ENCODE data around the gene PTPN22. TPM values are rescaled to one million over a fixed set of nuclear protein-coding genes. Genes with fewer than 3 reads are reported as not detected.

Gene PTPN22
- total RNA-seq, 1 donor from 2014 or later = 4.1 TPM

DNA sequence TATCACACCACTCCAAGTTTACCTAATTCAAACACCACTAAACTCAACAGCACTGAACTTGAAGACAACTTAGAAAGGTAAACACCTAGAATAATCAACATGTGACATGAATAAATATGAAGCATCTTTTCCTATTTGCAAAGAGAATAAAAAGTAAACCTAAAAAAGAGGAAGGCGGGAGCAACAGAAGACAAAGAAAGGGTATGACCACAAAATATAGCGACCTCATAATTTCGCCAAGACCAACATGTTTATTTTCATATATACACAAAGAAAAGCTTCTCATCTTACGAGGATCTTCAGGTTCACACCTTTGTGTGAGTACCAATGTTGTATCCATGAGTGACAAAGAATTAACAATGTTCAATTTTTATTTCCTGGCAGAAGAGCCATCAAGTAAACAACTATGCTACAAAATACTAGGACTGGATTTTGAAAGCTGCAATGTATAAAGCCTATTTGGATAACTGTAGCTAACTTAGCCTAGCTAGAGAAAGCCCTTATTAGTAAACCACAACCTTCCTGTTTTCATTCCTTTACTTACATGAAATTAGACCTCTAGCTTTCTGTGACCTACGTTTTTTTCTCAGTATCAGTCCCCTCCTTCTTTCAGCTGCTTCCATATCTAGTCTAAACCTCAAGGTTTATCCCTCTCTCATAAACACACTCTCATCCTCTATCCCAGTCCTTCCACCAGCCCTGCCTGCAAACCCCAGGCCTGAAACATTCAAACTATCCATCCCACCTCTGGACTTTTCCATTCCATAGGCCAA lies 91.0 kb downstream of the PTPN22 start:
- ATAC-seq = no peak
- intact Hi-C loops (cut with DNase I) = no loop called here
- DNase-seq (ENCODE audit: low spot score) = no peak

DNA sequence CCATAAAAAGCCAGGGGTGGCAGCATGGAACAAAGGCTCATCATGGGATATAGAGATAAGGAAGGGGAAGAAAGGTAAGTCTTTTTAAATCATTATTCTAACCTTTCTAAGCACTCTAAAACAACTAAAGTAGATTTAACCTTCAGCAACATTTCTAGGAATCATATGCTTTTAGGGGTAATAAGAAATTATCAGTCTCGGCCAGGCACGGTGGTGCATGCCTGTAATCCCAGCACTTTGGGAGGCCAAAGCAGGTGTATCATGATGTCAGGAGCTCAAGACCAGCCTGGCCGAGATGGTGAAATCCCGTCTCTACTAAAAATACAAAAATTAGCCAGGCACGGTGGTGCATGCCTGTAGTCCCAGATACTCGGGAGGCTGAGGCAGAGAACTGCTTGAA lies 92.0 kb downstream of the PTPN22 start:
- intact Hi-C loops (cut with DNase I) = no loop called here
- no peak for ATAC-seq

GRCh38 chr1:113777561-113777960 lies 94.0 kb downstream of the PTPN22 start:
- intact Hi-C loops (cut with DNase I) = no loop called here
- DNase-seq (ENCODE audit: low spot score) = no peak
- ATAC-seq = no peak

More for the DNA sequence above, 92.0 kb downstream of the PTPN22 start:
- DNase-seq (ENCODE audit: low spot score) = no peak

GRCh38 chr1:113770031-113770430 lies 101.5 kb downstream of the PTPN22 start:
- ATAC-seq (no peak), DNase-seq (ENCODE audit: low spot score) (no peak)
- intact Hi-C loops (cut with DNase I) = no loop called here

DNA sequence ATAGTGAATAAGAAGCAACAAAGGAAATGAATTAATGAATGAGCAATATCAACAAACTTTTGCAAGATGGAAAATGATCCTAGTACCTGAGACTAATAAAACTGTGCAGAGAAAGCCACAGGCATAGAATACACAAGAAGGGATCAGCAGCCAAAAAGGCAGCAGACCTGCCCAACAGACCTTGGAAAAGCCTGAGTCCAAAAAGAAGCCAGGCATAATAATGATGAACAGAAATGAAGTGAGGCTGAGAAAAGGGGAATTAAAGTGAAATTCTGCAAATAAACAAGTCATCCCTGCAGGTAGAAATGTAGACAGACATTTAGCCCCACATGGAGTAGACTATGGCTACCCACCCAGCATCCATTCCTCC lies 101.9 kb downstream of the PTPN22 start:
- DNase-seq (ENCODE audit: low spot score) = no peak
- intact Hi-C loops (cut with DNase I) = no loop called here
- ATAC-seq = no peak

DNA sequence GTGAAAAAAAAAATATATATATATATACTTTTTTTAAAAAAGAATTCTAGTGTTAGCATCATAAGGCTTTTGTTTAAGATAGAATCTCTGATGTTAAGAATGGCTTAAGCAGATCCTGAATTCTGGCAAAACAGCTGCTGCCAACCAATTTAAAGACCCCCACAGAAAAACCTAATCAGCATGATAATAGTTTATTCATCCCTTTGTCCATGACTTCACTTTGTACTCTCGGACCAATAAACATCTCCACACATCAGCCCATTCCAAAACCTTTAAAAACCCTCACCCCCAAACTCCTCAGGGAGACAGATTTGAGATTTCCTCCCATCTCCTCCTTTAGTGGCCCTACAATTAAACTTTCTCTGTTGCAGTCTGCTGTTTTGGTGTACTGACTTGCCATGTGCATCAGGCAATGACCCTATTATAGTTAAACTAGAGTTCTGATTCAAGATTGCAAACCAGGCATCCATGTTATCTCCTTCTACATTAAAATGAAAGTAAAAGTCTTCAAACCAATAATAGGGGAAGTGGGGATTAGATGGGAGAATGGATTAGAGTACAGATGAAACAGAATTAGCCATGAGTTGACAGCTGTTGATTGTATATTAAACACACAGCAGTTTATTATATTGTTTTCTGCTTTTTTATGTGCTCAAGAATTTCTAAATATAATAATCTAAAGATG lies 102.5 kb downstream of the PTPN22 start:
- no peak for ATAC-seq
- DNase-seq (ENCODE audit: low spot score) = no peak
- intact Hi-C loops (cut with DNase I) = no loop called here

- DNase-seq (ENCODE audit: low spot score) (no peak), ATAC-seq (no peak)
- intact Hi-C loops (cut with DNase I) = no loop called here
Observed at GRCh38 chr1:113765306-113766230, 105.9 kb downstream of the PTPN22 start.

Other genes starting within 250 kb of the PTPN22 start
- 12.3 TPM for gene PHTF1, start 112.2 kb downstream of the PTPN22 start, total RNA-seq
- gene RSBN1, start 59.2 kb downstream of the PTPN22 start, total RNA-seq = 22.3 TPM
- gene BCL2L15, start 15.9 kb upstream of the PTPN22 start, total RNA-seq = 0.85 TPM
- 21.2 TPM for gene AP4B1, start 33.1 kb upstream of the PTPN22 start, total RNA-seq
- 5.3 TPM for gene DCLRE1B, start 33.6 kb upstream of the PTPN22 start, total RNA-seq
- 91.2 TPM for gene HIPK1, start 57.6 kb upstream of the PTPN22 start, total RNA-seq
- 46.0 TPM for gene OLFML3, start 107.8 kb upstream of the PTPN22 start, total RNA-seq